ENCODE measurements around the gene CLIC4. TPM values are rescaled to one million over a fixed set of nuclear protein-coding genes. Genes with fewer than 3 reads are reported as not detected.

Gene CLIC4
- total and polyA plus RNA-seq, 2 donors, result 284 to 505 TPM

- Histone ChIP-seq H3K27ac (ENCODE audit: low read depth) (peak overlapping the region; percentile 55), H3K4me1 (ENCODE audit: insufficient read depth) (no peaks in the 10 kb centered on the region), H3K4me3 (ENCODE audit: low read depth, low read length) (peak overlapping the region; percentile 25), H3K36me3 (ENCODE audit: insufficient read depth) (no peaks in the 10 kb centered on the region)
- WGBS, result under 1% methylated on average over 89 of the region's 89 CpGs
- peak; percentile 76 for DNase-seq (ENCODE audit: extremely low spot score)
Observed at GRCh38 chr1:24847995-24848881, 103.0 kb downstream of the CLIC4 start.

- Histone ChIP-seq H3K4me3 (ENCODE audit: low read depth, low read length) (no peak overlapping the region), H3K36me3 (ENCODE audit: insufficient read depth) (no peaks in the 10 kb centered on the region), H3K4me1 (ENCODE audit: insufficient read depth) (no peaks in the 10 kb centered on the region), H3K27ac (ENCODE audit: low read depth) (no peak overlapping the region)
- no peak for DNase-seq (ENCODE audit: extremely low spot score)
- 50% methylated on average over 9 of the region's 9 CpGs for WGBS
Observed at GRCh38 chr1:24849672-24850295, 104.5 kb downstream of the CLIC4 start.

GRCh38 chr1:24850328-24850920 is 105.2 kb downstream of the CLIC4 start:
- H3K27ac ChIP-seq (ENCODE audit: low read depth), result no peak overlapping the region
- no peak for DNase-seq (ENCODE audit: extremely low spot score)
- no peaks in the 10 kb centered on the region for H3K4me1 ChIP-seq (ENCODE audit: insufficient read depth)
- no peaks in the 10 kb centered on the region for H3K36me3 ChIP-seq (ENCODE audit: insufficient read depth)
- WGBS, result 47% methylated on average over 6 of the region's 6 CpGs
- H3K4me3 ChIP-seq (ENCODE audit: low read depth, low read length), result no peak overlapping the region

GRCh38 chr1:24853649-24854048 is 108.4 kb downstream of the CLIC4 start:
- no peak overlapping the region for H3K27ac ChIP-seq (ENCODE audit: low read depth)
- H3K4me3 ChIP-seq (ENCODE audit: low read depth, low read length), result no peak overlapping the region
- no peaks in the 10 kb centered on the region for H3K4me1 ChIP-seq (ENCODE audit: insufficient read depth)
- H3K36me3 ChIP-seq (ENCODE audit: insufficient read depth), result no peaks in the 10 kb centered on the region
- no peak for DNase-seq (ENCODE audit: extremely low spot score)
- WGBS, result 56% methylated on average over 6 of the region's 6 CpGs

- no peak overlapping the region for H3K4me3 ChIP-seq (ENCODE audit: low read depth, low read length)
- no peaks in the 10 kb centered on the region for H3K4me1 ChIP-seq (ENCODE audit: insufficient read depth)
- DNase-seq (ENCODE audit: extremely low spot score), result no peak
- no peak overlapping the region for H3K27ac ChIP-seq (ENCODE audit: low read depth)
- 76% methylated on average over 5 of the region's 5 CpGs for WGBS
- H3K36me3 ChIP-seq (ENCODE audit: insufficient read depth), result no peaks in the 10 kb centered on the region
Observed at GRCh38 chr1:24855474-24855873, 110.2 kb downstream of the CLIC4 start.

GRCh38 chr1:24856787-24857506 is 111.7 kb downstream of the CLIC4 start:
- no peak for DNase-seq (ENCODE audit: extremely low spot score)
- H3K36me3 ChIP-seq (ENCODE audit: insufficient read depth), result no peaks in the 10 kb centered on the region
- no peak overlapping the region for H3K27ac ChIP-seq (ENCODE audit: low read depth)
- no peak overlapping the region for H3K4me3 ChIP-seq (ENCODE audit: low read depth, low read length)
- H3K4me1 ChIP-seq (ENCODE audit: insufficient read depth), result no peaks in the 10 kb centered on the region
- WGBS, result 83% methylated on average over 16 of the region's 16 CpGs

- no peak overlapping the region for H3K27ac ChIP-seq (ENCODE audit: low read depth)
- no peak overlapping the region for H3K4me3 ChIP-seq (ENCODE audit: low read depth, low read length)
- no peak for DNase-seq (ENCODE audit: extremely low spot score)
- no peaks in the 10 kb centered on the region for H3K36me3 ChIP-seq (ENCODE audit: insufficient read depth)
- H3K4me1 ChIP-seq (ENCODE audit: insufficient read depth), result no peaks in the 10 kb centered on the region
- WGBS, result 78% methylated on average over 6 of the region's 6 CpGs
Observed at GRCh38 chr1:24857507-24858133, 112.4 kb downstream of the CLIC4 start.

GRCh38 chr1:24858277-24858676 is 113.0 kb downstream of the CLIC4 start:
- Histone ChIP-seq H3K36me3 (ENCODE audit: insufficient read depth) (no peaks in the 10 kb centered on the region), H3K4me1 (ENCODE audit: insufficient read depth) (no peaks in the 10 kb centered on the region), H3K4me3 (ENCODE audit: low read depth, low read length) (no peak overlapping the region), H3K27ac (ENCODE audit: low read depth) (no peak overlapping the region)
- DNase-seq (ENCODE audit: extremely low spot score), result no peak
- 77% methylated on average over 1 of the region's 1 CpG for WGBS

- no peak for DNase-seq (ENCODE audit: extremely low spot score)
- WGBS, result 81% methylated on average over 10 of the region's 10 CpGs
- Histone ChIP-seq H3K4me1 (ENCODE audit: insufficient read depth) (no peaks in the 10 kb centered on the region), H3K4me3 (ENCODE audit: low read depth, low read length) (no peak overlapping the region), H3K36me3 (ENCODE audit: insufficient read depth) (no peaks in the 10 kb centered on the region), H3K27ac (ENCODE audit: low read depth) (no peak overlapping the region)
Observed at GRCh38 chr1:24859063-24860010, 114.1 kb downstream of the CLIC4 start.

GRCh38 chr1:24860841-24861240 is 115.6 kb downstream of the CLIC4 start:
- no peaks in the 10 kb centered on the region for H3K36me3 ChIP-seq (ENCODE audit: insufficient read depth)
- H3K4me3 ChIP-seq (ENCODE audit: low read depth, low read length), result no peak overlapping the region
- H3K4me1 ChIP-seq (ENCODE audit: insufficient read depth), result no peaks in the 10 kb centered on the region
- no peak overlapping the region for H3K27ac ChIP-seq (ENCODE audit: low read depth)
- 73% methylated on average over 15 of the region's 15 CpGs for WGBS
- no peak for DNase-seq (ENCODE audit: extremely low spot score)

- no peaks in the 10 kb centered on the region for H3K4me1 ChIP-seq (ENCODE audit: insufficient read depth)
- WGBS, result 58% methylated on average over 28 of the region's 28 CpGs
- H3K36me3 ChIP-seq (ENCODE audit: insufficient read depth), result no peaks in the 10 kb centered on the region
- no peak overlapping the region for H3K4me3 ChIP-seq (ENCODE audit: low read depth, low read length)
- no peak overlapping the region for H3K27ac ChIP-seq (ENCODE audit: low read depth)
- DNase-seq (ENCODE audit: extremely low spot score), result no peak
Observed at GRCh38 chr1:24861821-24862727, 116.8 kb downstream of the CLIC4 start.
